HL-60 (cell line): ENCODE results near the gene TMEM201.

Source experiments
- DNase-seq, 2 experiments: peaks; one replicate each; pipeline ENCODE4 v3.0.0-alpha.2; 2010 to 2020; ENCODE audit warnings: low read depth in 1 of 2, low spot score in 1 of 2
- H3K27ac ChIP-seq: fragments of 250-450 bp; sonication (Bioruptor Pico); replicated peaks from 2 replicates; pipeline ENCODE4 v1.5.1; 2020; ENCODE audit warnings: mild to moderate bottlenecking, moderate library complexity
- H3K27me3 ChIP-seq: fragments of 250-450 bp; sonication (Bioruptor Pico); 2 replicates; pipeline ENCODE4 v1.5.1; 2021; ENCODE audit warnings: mild to moderate bottlenecking, moderate library complexity; ENCODE audit not compliant: insufficient read depth, poor library complexity, severe bottlenecking
- H3K4me3 ChIP-seq: replicated peaks from 2 replicates; pipeline ENCODE4 v1.5.1; 2011; ENCODE audit warnings: mild to moderate bottlenecking, control low read depth, low read length; ENCODE audit not compliant: insufficient read depth
- GABPA ChIP-seq: IDR thresholded peaks from 2 replicates; pipeline ENCODE4 v1.6.1; 2012; ENCODE audit warnings: low read depth
- POLR2AphosphoS5 ChIP-seq: IDR thresholded peaks from 2 replicates; pipeline ENCODE4 v1.6.1; 2012; ENCODE audit warnings: low read depth
- REST ChIP-seq: IDR thresholded peaks from 2 replicates; pipeline ENCODE4 v1.6.1; 2012; ENCODE audit warnings: low read depth; ENCODE audit not compliant: insufficient replicate concordance
- SPI1 ChIP-seq: IDR thresholded peaks from 2 replicates; pipeline ENCODE4 v1.6.1; 2012; ENCODE audit warnings: low read depth, mild to moderate bottlenecking, borderline replicate concordance
- TF ChIP-seq, protein P1 (sequence below): IDR thresholded peaks from one replicate; pipeline ENCODE4 v1.5.1; 2011; ENCODE audit warnings: low read length, control low read depth, inconsistent platforms; ENCODE audit not compliant: insufficient read depth

Gene TMEM201

DNA sequence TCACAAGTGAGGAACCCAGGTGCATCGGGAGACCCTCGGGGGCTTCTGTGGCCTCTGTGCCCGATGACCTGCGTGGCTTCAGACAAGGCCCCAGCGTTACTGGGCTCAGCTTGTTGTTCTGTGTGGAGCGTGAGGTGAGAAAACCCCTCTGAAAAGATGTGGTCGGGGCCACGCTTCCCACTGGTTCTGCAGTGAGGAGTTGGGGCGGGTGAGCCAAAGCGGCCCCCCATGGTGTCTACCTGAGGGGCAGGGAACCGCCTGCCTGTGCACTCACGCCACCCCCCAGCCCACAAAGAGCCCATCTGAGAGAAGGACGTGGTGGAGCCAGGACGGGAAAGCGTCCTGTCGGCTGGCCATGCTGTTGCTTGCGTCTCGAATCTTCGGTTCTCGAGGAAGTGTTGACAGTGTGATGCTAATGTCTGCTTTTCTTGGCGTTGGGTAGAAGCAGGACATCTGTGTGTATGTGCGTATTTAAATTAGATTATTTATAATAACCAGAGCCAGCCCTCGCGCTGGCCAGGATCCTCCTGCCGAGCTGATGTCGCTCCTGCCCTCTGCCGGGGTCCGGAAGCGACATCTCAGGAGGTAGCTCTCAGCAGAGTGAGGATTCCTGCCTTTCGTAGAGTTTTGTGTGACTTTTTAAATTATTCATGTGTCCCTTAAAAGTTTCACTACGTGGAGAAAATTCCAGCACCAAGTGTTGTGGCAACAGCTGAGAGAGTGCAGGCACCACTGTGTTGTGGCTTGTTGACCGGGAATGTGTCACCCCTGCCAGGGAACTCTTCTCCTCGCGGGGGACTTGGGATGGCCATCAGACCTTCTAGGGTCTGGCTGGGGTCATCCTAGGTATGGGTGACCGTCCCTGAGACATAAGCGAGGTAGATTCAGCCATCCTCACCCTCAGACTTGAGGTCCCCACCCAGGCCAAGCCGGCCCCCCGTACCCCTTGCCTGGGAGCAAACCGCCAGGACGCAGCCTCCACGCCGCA, 15.3 kb downstream of the TMEM201 start:
- Histone ChIP-seq H3K27ac (no peak overlapping the region), H3K4me3 (no peak overlapping the region), H3K27me3 (no peaks in the 10 kb centered on the region)
- no peak for TF ChIP-seq REST
- no peak for TF ChIP-seq SPI1
- no peak for TF ChIP-seq POLR2AphosphoS5
- no peak for TF ChIP-seq GABPA
- TF ChIP-seq, protein P1, sequence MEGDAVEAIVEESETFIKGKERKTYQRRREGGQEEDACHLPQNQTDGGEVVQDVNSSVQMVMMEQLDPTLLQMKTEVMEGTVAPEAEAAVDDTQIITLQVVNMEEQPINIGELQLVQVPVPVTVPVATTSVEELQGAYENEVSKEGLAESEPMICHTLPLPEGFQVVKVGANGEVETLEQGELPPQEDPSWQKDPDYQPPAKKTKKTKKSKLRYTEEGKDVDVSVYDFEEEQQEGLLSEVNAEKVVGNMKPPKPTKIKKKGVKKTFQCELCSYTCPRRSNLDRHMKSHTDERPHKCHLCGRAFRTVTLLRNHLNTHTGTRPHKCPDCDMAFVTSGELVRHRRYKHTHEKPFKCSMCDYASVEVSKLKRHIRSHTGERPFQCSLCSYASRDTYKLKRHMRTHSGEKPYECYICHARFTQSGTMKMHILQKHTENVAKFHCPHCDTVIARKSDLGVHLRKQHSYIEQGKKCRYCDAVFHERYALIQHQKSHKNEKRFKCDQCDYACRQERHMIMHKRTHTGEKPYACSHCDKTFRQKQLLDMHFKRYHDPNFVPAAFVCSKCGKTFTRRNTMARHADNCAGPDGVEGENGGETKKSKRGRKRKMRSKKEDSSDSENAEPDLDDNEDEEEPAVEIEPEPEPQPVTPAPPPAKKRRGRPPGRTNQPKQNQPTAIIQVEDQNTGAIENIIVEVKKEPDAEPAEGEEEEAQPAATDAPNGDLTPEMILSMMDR = no peak
- DNase-seq = no peak

GRCh38 chr1:9604836-9605235, 16.1 kb downstream of the TMEM201 start:
- no peak for DNase-seq
- no peak overlapping the region for H3K4me3 ChIP-seq
- H3K27ac ChIP-seq = no peak overlapping the region
- no peaks in the 10 kb centered on the region for H3K27me3 ChIP-seq
- TF ChIP-seq SPI1 (no peak), REST (no peak), POLR2AphosphoS5 (no peak), GABPA (no peak)
- TF ChIP-seq, protein P1 = no peak

DNA sequence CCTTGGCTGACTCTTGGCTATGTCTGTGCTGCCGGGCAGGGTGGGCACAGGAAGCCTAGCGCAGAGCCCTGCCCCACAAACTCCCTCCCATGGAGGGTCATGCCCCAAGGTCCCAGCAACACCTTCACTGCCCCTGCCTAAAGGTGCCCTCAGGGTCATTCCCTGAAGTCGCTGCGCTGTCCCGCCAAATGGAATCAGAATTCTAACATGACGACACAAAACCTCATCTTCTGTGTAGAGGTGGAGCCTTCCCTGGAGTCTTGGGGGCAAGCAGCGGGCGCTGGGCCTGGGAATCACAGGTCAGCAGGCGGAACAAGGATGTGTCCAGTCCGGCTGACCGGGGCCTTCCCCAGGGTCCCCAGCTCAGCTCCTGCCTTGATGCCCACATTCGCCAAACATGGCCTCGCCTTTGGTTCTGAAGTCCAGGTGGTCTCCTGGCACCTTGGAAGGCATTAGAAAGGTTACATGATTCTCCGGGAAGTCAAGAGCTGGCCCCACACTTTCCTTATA, 17.3 kb downstream of the TMEM201 start:
- Histone ChIP-seq H3K4me3 (no peak overlapping the region), H3K27me3 (no peaks in the 10 kb centered on the region), H3K27ac (no peak overlapping the region)
- no peak for DNase-seq
- TF ChIP-seq SPI1 (no peak), REST (no peak), GABPA (no peak), POLR2AphosphoS5 (no peak)
- TF ChIP-seq, protein P1 = no peak
